A172 (cell line): ENCODE measurements around the gene METAP1. TPM values are rescaled to one million over a fixed set of nuclear protein-coding genes. Genes with fewer than 3 reads are reported as not detected.
"Not testable (repeated sequence)": the region's sequence is repeated elsewhere in the genome, so short reads cannot be mapped to it uniquely, and the experiment has no call there.

Source experiments
- DNase-seq: peaks from one replicate; pipeline ENCODE4 v3.0.0-alpha.2; 2015; ENCODE audit warnings: low spot score
- total RNA-seq: library from RNA; depleted of rRNA; stranded (reverse); fragments of >200 nt; shearing (Covaris generic); gene quantifications from 2 replicates; pipeline ENCODE4 v1.2.3, GENCODE V29; 2014

METAP1 gene
- total RNA-seq, 1 experiment from 2014 or later: 68.4 TPM

DNA sequence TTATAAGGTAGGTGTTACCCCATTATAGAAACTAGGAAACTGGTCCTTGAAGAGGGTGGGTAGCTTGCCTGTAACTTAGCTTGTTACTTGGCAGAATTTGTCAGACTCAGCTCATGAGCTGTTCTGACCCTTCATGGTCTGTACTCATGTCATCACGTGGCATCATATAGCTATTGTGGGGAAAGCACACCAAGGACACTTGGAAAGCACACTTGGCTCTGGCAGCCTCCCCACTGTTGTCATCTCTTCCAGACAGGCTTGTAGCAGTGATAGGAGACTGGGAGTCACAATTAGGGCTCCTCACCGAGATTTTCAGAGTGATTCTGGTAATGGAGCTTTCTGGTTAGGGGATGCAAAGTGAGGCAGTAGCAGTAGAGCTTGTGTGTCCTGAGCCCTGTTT is 62.7 kb downstream of the METAP1 start:
- no peak for DNase-seq

DNA sequence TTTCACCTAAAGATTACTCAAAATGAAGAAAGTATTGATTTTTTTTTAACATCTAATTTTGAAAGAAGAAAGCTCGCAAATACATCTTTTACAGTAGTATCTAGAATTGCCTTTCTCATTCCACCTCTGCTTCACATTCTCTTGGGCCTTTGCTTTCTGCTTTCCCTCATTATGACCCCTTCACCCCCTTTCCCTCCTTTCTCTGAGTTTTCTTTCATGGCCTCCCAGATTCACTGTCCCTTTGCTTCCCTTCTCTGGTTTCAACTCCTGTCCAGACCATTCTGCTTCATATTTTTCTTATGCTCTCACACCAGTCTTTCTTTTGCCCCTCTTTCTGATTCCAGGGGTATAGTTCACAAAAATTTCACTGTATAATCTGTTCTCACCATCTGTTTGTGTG is 64.0 kb downstream of the METAP1 start:
- no peak for DNase-seq

DNA sequence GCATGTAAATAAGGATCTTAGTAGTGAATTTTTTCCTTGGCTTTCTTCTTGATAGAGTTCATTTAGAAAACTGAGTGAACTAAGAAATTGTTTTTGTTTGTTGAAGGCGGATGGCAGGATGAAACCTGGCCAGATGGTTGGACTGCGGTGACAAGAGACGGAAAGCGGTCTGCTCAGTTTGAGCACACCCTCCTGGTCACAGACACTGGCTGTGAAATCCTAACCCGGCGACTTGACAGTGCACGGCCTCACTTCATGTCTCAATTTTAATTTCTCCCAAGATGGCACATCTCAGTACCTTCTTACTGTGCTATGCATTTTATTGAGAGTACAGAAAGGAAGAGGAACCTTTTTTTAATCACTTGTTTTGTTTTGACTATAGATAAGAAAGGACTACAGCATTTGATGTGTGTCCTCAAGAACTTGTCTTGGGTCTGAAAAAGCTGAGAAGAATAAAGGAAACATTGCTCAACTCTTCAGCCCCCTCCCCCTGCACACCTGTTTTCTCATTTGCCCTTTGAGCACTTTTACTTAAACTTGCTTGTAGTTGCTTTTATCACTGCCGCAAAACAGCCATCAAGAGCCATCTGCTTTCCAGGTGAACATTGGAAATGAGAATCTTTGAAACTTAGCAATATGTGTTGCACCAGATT is 65.7 kb downstream of the METAP1 start:
- no peak for DNase-seq

DNA sequence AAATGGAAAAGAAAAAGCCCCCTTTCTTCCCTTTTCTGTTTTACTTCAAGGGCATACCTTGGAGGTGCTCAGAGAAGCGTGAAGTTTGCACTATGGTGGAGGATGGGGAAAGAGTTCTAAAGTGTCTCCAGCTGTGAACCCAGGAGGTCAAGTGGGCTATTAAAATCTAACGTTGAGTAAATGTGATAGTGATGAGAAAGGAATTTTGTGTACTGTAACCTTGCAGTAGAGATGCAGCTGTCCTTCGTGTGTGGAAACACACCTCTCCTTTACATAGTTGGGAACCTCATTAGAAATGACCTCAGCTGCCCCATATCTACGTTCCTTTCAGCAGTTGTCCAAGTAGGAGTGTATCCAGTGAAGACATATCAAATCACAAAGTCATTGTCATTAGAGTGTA is 66.6 kb downstream of the METAP1 start:
- peak; percentile 20 for DNase-seq

DNA sequence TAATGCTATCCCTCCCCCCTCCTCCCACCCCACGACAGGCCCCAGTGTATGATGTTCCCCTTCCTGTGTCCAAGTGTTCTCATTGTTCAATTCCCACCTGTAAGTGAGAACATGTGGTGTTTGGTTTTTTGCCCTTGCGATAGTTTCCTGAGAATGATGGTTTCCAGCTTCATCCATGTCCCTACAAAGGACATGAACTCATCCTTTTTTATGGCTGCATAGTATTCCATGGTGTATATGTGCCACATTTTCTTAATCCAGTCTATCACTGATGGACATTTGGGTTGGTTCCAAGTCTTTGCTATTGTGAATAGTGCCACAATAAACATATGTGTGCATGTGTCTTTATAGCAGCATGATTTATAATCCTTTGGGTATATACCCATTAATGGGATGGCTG is 70.0 kb downstream of the METAP1 start:
- DNase-seq: not testable (repeated sequence)

DNA sequence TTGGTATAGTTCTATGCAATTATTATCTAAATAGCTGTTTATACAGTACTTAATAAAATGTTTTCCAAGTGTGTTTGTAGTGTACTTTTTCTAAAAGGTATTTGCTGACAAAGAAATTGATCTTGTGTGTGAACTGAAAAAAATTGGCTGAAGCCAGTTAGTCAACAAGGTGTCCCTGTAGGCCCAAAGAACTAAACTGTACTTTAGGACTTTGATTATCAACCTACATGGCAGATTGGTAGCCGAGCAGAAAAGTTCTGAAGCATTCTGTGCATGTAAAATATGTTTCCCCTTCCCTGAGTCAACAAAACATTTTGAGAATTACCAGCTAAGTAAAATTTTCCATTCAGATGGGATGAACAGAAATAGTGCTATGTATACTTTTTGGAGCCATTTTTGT is 72.1 kb downstream of the METAP1 start:
- no peak for DNase-seq

DNA sequence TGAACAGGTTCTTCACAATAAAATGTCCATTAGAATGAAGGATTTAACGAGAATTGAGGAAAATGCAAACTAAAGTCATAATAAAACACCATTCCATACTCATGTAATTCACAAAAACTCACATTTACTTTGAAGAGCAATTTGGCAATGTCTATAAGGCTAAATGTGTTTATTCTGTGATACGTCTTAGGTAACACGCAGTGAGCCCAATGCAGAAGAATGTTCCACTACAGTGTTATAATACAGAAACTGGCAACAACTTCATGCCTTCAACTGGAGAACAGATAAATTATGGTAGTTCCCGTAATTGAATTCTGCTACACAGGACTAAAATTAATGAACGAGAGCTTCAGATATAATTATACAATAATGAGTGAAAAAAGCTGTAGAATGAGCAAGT is 75.6 kb downstream of the METAP1 start:
- no peak for DNase-seq

DNA sequence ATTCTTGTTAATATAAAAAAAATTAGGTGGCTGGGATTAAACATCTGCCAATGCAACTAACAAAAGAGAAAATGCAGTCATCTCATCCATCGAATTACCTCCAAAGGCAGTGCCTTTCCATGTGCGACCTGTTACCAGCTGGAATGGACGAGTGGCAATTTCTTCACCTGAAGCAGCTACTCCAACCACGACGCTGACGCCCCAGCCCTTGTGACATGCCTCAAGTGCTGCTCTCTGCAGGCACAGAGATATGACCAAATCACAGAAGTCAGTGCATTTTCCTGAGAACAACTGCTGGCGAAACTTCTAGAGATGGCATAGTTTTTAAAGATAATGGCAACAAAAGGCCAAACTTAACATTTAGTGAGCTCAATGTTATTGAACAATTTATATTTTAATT is 79.3 kb downstream of the METAP1 start:
- no peak for DNase-seq

DNA sequence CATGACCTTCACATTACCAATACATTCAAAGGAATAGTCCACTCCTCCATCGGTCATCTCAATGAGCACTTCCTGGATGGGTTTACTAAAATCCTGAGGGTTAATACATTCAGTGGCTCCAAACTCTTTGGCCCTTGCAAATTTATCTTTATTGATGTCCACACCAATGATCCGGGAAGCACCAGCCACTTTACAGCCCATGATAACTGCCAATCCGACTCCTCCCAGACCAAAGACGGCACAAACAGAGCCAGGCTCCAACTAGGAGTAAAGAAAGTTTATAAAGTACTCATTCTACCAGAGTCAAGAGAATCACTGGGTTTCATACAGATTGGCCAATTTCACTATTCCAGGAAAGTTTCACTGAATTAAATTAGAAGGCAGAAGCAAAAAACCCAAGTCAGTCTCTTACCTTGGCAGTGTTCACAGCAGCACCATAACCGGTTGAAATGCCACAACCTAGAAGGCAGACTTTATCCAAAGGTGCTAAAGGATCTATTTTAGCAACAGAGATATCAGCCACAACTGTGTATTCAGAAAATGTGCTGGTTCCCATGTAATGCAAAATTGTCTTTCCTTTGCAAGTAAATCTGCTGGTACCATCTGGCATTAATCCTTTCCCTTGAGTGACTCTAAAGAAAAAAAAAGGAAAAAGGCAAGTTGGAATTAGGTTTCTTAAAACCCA is 80.9 kb downstream of the METAP1 start:
- DNase-seq: no peak

DNA sequence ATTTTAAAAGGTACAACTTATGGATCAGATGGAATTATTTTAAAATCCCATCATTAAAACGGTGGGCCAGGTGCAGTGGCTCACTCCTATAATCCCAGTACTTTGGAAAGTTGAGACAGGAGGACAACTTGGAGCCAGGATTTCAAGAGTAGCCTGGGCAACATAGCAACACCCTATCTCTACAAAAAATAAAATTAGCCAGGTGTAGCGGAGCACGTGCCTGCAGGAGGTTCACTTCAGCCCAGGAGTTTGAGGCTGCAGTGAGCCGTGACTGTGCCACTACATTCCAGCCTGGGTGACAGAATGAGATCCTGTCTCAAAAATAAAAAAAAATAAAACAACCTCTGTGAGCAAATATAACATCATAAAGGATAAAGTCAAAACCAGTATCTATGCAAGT is 81.7 kb downstream of the METAP1 start:
- DNase-seq: no peak

DNA sequence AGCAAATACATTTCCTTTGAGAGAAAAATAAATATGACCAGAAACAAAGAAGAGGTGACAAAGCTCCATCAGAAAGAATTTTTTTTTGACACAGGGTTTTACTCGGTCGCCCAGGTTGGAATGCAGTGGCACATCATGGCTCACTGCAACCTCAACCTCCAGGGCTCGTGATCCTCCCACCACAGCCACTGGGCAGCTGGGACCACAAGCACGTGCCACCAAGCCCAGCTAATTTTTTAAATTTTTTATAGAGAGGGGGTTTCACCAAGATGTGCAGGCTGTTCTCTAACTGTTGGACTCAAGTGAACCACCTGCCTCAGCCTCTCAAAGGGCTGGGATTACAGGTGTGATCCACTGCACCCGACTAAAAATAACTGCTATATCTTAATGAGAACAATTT is 82.8 kb downstream of the METAP1 start:
- DNase-seq: no peak

DNA sequence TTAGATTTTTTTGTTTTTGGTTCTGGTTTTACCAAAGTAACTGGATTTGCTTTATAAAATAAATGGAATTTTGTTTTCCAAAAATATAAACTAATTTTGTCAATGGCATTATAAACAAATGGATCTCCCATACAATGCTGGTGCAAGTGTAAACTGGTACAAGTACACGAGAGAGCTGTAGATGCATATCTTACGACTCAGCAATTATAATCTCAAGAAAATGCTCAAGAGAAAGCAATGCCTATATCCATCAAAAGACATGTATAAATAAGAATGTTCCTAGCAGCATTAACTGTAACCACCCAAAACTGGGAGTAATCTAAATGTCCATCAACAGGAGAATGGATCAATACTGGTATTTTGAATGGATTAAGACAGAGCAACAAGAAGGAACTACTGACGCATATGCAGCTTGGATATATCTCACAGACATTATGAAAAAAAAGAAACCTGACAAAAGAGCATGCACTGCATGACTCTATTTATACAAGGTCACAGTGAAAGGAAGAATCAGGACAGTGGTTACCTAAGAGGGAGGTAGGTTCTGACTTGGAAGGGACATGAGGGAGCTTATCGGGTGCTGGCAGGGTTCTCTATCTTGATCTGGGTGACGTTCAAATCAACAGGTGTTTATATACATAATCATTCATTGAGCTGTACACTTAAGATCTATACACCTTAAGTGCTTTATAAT is 83.6 kb downstream of the METAP1 start:
- no peak for DNase-seq

DNA sequence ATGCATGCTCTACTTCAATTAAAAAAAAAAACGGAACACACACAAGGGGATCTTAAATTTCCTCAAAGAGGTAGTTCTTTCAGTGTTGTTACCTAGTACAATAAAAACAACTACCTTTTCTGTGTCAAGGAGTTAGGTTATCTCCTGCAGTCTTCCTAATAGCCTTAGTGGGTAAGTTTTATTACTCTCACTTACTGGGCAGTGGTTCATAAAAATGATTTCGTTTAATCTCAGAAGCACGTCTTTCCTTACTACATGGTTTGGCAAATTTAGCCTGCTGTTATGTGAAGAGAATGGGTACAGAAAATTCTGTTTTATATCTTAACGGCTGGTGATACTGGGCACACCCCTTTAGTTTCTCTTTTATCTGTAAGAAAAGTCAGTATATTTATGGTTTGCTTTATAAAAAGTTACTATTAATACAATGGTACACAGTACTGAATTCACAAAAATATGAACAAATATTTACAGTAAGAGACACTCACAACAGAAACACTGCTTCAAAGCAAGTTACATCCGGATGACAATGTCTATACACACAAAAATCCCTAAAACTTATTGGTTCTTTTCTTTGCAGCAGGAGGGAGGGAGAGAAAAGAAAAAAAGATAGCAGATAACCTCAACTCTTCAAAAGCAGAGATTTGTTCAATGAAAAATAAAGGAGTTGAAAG is 84.2 kb downstream of the METAP1 start:
- no peak for DNase-seq

DNA sequence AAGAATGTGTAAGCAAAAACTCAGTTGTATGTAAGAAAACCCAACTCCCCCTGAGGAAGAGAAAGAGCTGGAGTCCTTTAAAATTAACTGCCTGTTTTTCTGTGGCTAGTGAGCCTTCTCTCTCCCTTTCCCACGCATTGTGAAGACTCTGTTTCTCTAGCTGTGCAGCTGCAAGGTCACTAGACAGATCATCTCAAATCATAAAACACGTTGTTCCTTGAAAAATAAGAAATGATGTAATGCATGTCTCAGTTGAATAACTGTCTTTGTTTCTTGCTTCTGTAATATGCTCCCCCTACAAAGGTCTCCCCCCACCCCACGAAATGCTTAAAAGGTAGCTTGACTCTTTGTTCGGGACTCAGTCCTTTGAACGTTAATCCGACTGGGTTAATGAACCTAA is 85.3 kb downstream of the METAP1 start:
- not testable (repeated sequence) for DNase-seq

DNA sequence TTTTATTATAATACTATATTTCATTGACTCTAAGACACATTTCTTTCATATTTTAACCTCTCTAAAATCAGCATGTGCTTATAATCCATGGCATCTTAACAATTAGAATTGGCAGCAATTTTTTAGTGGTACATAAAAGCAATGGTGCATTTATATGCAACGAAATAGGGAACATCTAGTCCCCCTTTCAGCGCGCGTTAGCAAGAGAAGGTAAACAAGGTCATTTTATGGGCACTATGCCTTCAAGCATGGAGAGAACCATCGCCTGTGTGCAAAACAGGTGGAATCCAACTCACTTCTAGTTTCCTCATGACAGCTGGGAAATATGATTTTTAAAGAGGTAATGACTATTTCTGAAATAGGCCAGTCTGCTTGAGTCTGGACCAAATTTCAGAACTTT is 86.7 kb downstream of the METAP1 start:
- no peak for DNase-seq

DNA sequence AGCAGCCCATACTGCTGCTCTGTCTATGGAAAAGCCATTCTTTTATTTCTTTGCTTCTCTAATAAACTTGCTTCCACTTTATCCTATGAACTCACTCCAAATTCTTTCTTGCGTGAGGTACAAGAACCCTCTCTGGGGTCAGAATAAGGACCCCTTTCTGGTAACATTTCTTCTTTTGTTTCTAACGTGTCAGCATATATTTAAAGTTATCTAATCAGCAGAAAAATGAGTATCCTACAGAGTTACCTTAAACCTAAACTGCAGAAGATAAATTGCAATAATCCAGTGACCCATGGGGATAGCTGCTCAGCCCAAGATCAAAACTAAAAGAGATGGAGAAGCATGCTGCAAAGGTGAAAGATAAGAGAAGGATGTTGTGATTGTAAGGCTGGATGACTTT is 89.1 kb downstream of the METAP1 start:
- DNase-seq: no peak

DNA sequence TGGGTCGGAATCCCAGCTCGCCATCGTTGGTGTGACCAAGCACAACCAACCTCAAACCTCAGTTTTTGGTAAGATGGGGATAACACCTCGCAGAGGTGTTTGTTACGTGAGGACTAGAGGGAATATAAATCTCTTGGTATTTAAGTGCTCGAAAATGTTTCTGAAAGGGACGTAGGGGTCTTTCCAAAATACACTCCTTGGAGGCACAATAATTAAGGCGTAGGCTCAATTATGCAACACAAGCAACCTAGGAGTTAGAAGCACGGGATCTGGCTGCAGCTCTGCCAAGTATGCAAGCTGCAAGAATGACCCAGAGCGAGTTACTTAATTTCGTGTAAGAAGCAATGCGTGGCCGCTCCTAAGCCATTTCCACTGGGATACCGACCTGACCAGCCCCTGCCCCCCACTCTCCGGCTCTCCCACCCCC is 92.5 kb downstream of the METAP1 start:
- peak; percentile 45 for DNase-seq

DNA sequence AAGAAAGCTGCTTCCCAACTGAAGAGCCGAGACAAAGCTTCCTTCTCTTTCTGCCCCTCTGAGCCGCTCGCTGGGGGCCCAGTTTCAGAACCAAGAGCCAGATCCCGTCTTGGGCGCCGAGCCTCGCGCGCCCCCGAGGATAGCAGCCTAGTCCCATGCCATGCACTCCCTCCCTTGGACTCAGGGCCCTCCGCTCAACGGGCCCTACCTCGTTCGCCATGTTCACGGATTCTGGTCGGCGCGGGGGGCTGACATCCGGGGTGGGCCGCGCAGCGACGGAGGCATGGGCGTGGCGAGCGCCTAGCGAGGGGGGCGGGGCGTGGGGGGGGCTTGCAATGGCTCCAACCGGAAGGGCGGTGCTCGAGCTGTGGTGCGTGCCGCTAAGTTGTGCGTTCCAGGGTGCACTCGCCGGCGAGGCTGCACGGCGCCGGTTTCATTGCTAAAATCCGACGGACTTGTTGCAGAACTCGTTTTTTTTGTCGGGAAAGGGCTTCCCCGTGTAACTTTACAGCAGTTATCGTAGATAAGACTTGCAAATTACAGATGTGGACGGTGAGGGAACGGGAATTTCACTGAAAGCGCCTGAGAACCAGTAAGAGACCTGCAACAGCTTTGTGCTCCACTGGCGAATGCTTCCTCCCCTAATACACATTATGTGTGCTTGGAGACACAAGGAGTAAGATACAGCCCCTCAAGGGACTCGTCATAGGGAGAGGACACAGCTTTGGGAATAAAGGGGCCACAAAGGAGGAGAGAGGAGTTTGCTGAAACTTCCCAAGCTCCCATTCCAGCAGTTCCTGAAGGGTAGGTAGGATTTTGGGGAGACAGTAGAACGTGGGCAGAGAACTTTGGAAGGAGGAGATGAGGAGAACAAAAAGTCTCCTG is 93.2 kb downstream of the METAP1 start, which contains the start of gene ADH5:
TSS of gene ADH5 (minus strand) at position 308 of the 885 bp plus-strand sequence. CDS start at position 220, 88 bp downstream.
- peak; percentile 65 for DNase-seq

DNA sequence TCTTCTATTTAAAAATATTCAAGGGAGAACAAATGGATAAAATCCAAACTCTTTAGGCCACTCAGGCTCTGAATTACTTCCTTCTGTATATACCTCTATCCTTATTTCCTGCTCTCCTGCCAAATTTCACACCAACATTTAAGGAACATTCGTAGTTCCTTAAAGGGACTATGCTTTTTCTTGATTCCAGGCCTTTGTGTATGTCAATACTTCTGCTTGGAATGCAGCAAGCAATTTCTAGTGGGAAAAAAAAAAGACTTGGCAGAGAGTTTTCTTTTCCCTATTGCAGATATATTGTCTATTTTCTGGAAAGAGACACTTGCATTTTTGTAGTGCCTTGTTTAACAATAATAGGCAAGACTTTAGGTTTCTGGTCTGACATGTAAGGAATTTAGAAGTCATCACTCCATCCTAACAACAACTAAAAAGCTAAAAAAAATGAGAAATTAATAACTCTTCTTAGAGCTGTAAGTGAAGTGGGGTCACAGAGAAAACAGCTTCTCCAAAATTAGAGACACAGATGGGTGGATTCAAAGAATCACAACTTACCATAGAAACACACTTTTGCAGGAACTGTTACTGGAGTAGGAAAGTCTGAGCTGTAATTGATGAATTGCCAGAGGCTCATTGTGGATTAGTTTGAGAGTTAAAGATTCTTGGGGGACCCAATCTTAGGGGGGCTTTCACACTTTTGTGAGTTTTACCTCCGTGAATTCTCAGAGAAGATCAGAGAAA is 95.1 kb downstream of the METAP1 start:
- DNase-seq: no peak

DNA sequence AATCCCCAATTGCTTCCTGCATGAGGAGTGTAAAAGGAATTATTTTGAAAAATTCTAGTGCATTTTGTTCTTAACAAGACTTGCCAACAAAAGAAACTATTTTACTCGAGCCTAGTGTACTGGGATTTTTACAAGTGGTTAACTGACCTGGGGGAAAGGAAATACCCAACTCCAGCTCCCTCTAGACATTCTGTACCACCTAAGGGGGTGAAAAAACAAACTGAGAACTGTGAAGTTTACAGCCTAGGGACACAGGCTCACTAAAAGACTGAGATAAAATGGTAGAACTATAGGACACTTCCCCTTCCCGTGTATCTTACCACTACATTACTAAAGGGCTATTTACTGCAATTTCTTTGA is 95.7 kb downstream of the METAP1 start:
- DNase-seq: no peak

DNA sequence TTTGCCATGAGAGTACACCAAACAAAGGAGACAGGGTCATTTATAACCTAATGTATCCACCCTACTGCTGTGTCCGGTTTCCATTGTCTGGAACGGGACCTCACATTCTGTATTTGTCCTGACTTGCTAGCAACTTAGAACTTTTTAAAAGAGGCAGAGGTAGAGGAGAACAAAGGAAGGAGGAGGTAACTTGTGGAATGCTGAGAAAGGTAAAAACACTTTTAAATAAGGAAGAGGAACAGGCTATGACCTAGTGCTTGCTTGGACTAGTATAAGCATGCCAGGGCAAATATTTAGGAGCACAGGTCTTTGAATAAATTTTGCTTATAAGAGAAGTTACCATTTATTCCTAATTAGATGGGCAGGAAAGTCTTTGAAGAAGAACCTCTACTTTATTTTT is 96.3 kb downstream of the METAP1 start:
- DNase-seq: not testable (repeated sequence)
